Left lobe of liver (tissue), 2 donors: ENCODE measurements around the gene GABBR2. TPM values are rescaled to one million over a fixed set of nuclear protein-coding genes. Genes with fewer than 3 reads are reported as not detected.
A peak's percentile ranks its signal among the peaks of the same experiment; 100 is the strongest.
"Not testable (repeated sequence)": the region's sequence is repeated elsewhere in the genome, so short reads cannot be mapped to it uniquely, and the experiment has no call there.

Experiments used
- ATAC-seq: fragments of 200-7000 bp; cut with Tn5 transposase; one replicate; pipeline ENCODE4 v1.9.1; 2020; ENCODE audit warnings: mild to moderate bottlenecking, moderate library complexity
- DNase-seq: peaks from one replicate; pipeline ENCODE4 v3.0.0-alpha.2; 2020; ENCODE audit warnings: low spot score
- total RNA-seq: library from RNA; stranded (reverse); gene quantifications from one replicate; pipeline ENCODE4 v1.2.1, GENCODE V29; 2021
- donor health status: DM: no; HTN: no; CAD: no; lungs with moderate emphysema.
- donor health status: DM: no; HTN: yes; CAD: no.

GABBR2 gene
- total RNA-seq, 1 donor from 2014 or later = not detected

- no peak for ATAC-seq
- DNase-seq = no peak
These were observed 109.0 kb downstream of the GABBR2 start for GRCh38 chr9:98599566-98600216.

GRCh38 chr9:98598861-98599260, 109.9 kb downstream of the GABBR2 start:
- DNase-seq (no peak), ATAC-seq (no peak)

GRCh38 chr9:98597236-98597771, 111.4 kb downstream of the GABBR2 start:
- DNase-seq = no peak
- no peak for ATAC-seq

- no peak for DNase-seq
- ATAC-seq = no peak
These were observed 112.2 kb downstream of the GABBR2 start for GRCh38 chr9:98596486-98596885.

GRCh38 chr9:98594546-98595160, 114.1 kb downstream of the GABBR2 start:
- ATAC-seq = no peak
- DNase-seq = no peak

GRCh38 chr9:98593354-98594253, 115.1 kb downstream of the GABBR2 start:
- DNase-seq = no peak
- ATAC-seq = no peak

GRCh38 chr9:98591696-98592095, 117.0 kb downstream of the GABBR2 start:
- ATAC-seq (no peak), DNase-seq (no peak)

GRCh38 chr9:98590101-98590500, 118.6 kb downstream of the GABBR2 start:
- ATAC-seq (no peak), DNase-seq (no peak)

- no peak for ATAC-seq
- DNase-seq = no peak
These were observed 119.6 kb downstream of the GABBR2 start for GRCh38 chr9:98589102-98589501.

- DNase-seq, ATAC-seq: not testable (repeated sequence)
These were observed 123.8 kb downstream of the GABBR2 start for GRCh38 chr9:98584853-98585438.

- no peak for DNase-seq
- ATAC-seq = no peak
These were observed 124.7 kb downstream of the GABBR2 start for GRCh38 chr9:98584059-98584458.

GRCh38 chr9:98583417-98583816, 125.3 kb downstream of the GABBR2 start:
- no peak for ATAC-seq
- no peak for DNase-seq

- DNase-seq = no peak
These were observed 127.8 kb downstream of the GABBR2 start for GRCh38 chr9:98580956-98581355.

GRCh38 chr9:98579700-98580099, 129.0 kb downstream of the GABBR2 start:
- DNase-seq = no peak
- peak; percentile 80 for ATAC-seq

More at GRCh38 chr9:98580956-98581355, 127.8 kb downstream of the GABBR2 start:
- no peak for ATAC-seq

- DNase-seq = no peak
- ATAC-seq = peak; percentile 45
These were observed 131.3 kb downstream of the GABBR2 start for GRCh38 chr9:98577446-98577845.

GRCh38 chr9:98576859-98577258, 131.9 kb downstream of the GABBR2 start:
- DNase-seq (no peak), ATAC-seq (no peak)

- ATAC-seq (no peak), DNase-seq (no peak)
These were observed 132.4 kb downstream of the GABBR2 start for GRCh38 chr9:98576354-98576753.

- no peak for DNase-seq
- ATAC-seq = no peak
These were observed 133.1 kb downstream of the GABBR2 start for GRCh38 chr9:98575379-98576346.

GRCh38 chr9:98573749-98574278, 134.9 kb downstream of the GABBR2 start:
- ATAC-seq = no peak
- no peak for DNase-seq

GRCh38 chr9:98572796-98573195, 135.9 kb downstream of the GABBR2 start:
- no peak for DNase-seq
- ATAC-seq = no peak
